PC-9 (cell line): ENCODE data around the gene LSM7.

ENCODE experiments used
- EZH2 ChIP-seq: fragments of 200-600 bp; sonication (generic); IDR thresholded peaks from 2 replicates; pipeline ENCODE4 v1.8.0; 2017; ENCODE audit warnings: antibody characterized with exemption, low read depth
- TF ChIP-seq, protein P1 (sequence below): fragments of 200-600 bp; sonication (generic); conservative IDR thresholded peaks from 2 replicates; pipeline ENCODE4 v1.6.1; 2017; ENCODE audit warnings: mixed run types, antibody characterized with exemption, mild to moderate bottlenecking, moderate library complexity

GRCh38 chr19:2283835-2284507 lies 44.4 kb downstream of the LSM7 start:
- TF ChIP-seq, protein P1, sequence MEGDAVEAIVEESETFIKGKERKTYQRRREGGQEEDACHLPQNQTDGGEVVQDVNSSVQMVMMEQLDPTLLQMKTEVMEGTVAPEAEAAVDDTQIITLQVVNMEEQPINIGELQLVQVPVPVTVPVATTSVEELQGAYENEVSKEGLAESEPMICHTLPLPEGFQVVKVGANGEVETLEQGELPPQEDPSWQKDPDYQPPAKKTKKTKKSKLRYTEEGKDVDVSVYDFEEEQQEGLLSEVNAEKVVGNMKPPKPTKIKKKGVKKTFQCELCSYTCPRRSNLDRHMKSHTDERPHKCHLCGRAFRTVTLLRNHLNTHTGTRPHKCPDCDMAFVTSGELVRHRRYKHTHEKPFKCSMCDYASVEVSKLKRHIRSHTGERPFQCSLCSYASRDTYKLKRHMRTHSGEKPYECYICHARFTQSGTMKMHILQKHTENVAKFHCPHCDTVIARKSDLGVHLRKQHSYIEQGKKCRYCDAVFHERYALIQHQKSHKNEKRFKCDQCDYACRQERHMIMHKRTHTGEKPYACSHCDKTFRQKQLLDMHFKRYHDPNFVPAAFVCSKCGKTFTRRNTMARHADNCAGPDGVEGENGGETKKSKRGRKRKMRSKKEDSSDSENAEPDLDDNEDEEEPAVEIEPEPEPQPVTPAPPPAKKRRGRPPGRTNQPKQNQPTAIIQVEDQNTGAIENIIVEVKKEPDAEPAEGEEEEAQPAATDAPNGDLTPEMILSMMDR: no peak
- TF ChIP-seq EZH2: no peak
